ENCODE measurements around the gene OR52B2.

DNA sequence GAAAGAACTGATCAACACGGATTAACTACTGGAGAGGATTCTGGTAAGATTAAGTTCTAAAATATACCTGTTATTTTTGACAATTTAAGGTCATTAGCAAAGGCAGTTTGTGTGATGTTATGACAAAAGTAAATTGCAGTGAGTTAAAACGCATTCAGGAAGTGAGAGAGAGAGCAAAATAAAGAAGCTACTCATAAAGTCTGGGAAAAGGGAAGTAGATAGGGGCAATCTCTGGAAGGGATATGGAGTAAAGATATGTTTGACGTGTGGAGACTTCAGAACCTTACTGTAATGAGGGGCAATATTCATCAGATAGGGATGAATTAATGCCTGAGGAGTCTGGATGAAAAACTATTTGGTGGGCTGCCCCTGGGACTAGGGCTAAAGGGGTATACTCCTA is 45.9 kb downstream of the OR52B2 start:
- TF ChIP-seq CTCF (IDR thresholded peaks at IDR 0.05) (no peak), POLR2A (IDR thresholded peaks at IDR 0.05) (no peak)

Data from thyroid gland (tissue), 4 donors.